Testis (tissue), 2 donors: ENCODE measurements around the gene CD276.

Source experiments
- CTCF ChIP-seq, 3 experiments: fragments of 450-650 bp in 2 of 3; fragments of 200-600 bp in 1 of 3; sonication (generic) in 1 of 3; IDR thresholded peaks; one replicate each; pipeline ENCODE4 v1.5.1; 2016 to 2019; ENCODE audit warnings: antibody characterized with exemption in 3 of 3, mild to moderate bottlenecking in 2 of 3, moderate library complexity in 1 of 3
- POLR2A ChIP-seq: fragments of 450-650 bp; IDR thresholded peaks from one replicate; pipeline ENCODE4 v1.6.1; 2017; ENCODE audit warnings: antibody characterized with exemption, mild to moderate bottlenecking, moderate library complexity

- TF ChIP-seq CTCF (IDR thresholded peaks at IDR 0.05) (no peak), POLR2A (no peak)
Observed at GRCh38 chr15:73746261-73746660, 62.1 kb downstream of the CD276 start.
